HUES48 (cell line): ENCODE measurements around the gene KCTD6.

Source experiments
- H3K27ac ChIP-seq: one replicate; pipeline ENCODE4 v1.7.0; 2013; ENCODE audit warnings: low read depth, low read length, inconsistent platforms
- H3K27me3 ChIP-seq: 2 replicates; pipeline ENCODE4 v1.6.1; 2013; ENCODE audit warnings: mild to moderate bottlenecking, low read length; ENCODE audit not compliant: control insufficient read depth, insufficient read depth
- H3K36me3 ChIP-seq: 2 replicates; pipeline ENCODE4 v1.6.1; 2013; ENCODE audit warnings: low read length; ENCODE audit not compliant: control insufficient read depth, insufficient read depth
- H3K4me1 ChIP-seq: 2 replicates; pipeline ENCODE4 v1.6.1; 2013; ENCODE audit warnings: mild to moderate bottlenecking, low read length; ENCODE audit not compliant: control insufficient read depth, insufficient read depth
- H3K4me3 ChIP-seq: 2 replicates; pipeline ENCODE4 v1.5.1; 2013; ENCODE audit warnings: mild to moderate bottlenecking, low read depth, low read length
- H3K9ac ChIP-seq: 2 replicates; pipeline ENCODE4 v1.6.1; 2013; ENCODE audit warnings: mild to moderate bottlenecking, low read depth, low read length, moderate library complexity
- H3K9me3 ChIP-seq: 2 replicates; pipeline ENCODE4 v1.6.1; 2013; ENCODE audit warnings: low read length; ENCODE audit not compliant: control insufficient read depth, insufficient read depth

The KCTD6 gene

DNA sequence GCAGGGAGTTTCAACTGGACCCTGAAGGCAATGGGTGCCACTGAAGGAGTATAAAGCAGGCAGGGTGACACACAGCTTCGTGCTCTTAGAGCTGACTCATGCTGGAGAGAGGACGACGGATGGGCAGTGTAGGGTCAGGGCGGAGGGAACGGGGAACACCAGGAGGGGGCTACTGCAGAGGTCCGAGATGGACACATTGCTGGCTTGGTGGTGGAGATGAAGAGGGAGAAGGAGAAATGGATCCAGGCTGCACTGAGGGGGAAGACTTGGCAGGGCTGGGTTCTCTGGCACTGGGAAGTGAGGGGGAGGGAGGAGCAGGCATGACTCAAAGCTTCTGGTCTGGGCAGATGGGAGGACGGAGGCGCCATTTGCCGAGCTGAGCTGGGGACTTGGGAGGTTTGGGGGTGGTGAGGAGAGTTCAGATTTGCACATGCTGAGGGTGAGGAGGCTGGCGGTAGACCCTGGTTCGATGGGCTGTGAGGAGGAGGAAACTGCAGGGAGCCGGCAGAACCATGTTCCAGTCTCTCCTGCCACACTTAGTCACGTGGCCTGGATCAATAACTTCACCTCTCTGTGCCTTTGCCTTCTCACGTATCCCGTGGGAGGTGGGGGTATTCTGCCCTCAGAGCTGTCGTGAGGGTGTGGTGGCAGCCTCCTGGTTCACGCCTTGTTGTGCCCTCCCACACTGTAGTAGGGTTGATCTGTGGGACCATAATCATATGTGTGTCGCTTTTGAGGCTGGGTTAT, 4.6 kb upstream of the KCTD6 start:
- peaks cover 4% of the 10 kb centered on the region; the same call in 1 of the 2 replicates for H3K4me1 ChIP-seq
- no peak overlapping the region for H3K27ac ChIP-seq
- H3K36me3 ChIP-seq, result no peaks in the 10 kb centered on the region
- H3K27me3 ChIP-seq, result no peaks in the 10 kb centered on the region
- H3K4me3 ChIP-seq, result no peak overlapping the region
- no peak overlapping the region for H3K9ac ChIP-seq
- no peaks in the 10 kb centered on the region for H3K9me3 ChIP-seq

DNA sequence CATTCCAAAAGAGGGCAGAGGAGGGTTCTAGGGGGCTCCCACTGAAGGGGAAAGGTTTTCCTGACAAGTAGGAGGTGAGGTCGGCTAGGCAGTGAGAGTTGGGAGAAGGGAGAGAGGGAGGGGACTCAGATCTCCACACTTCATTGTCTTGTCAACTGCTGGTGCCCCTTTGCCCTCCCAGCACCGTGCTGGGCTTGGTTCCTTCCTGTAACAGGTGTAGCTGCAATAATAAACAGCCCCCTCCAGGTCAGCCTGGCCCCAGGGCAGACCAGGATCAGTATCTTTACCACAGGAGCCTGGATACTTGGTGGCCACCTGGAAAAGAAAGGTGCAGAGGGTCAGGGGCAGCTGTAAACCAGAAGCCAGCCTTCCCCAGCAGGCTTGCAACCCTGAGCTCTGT, 2.9 kb upstream of the KCTD6 start:
- H3K9me3 ChIP-seq, result no peaks in the 10 kb centered on the region
- no peak overlapping the region for H3K4me3 ChIP-seq
- H3K27ac ChIP-seq, result no peak overlapping the region
- H3K9ac ChIP-seq, result no peak overlapping the region
- H3K27me3 ChIP-seq, result no peaks in the 10 kb centered on the region
- peaks cover 16% of the 10 kb centered on the region for H3K4me1 ChIP-seq
- H3K36me3 ChIP-seq, result no peaks in the 10 kb centered on the region

- no peaks in the 10 kb centered on the region for H3K27me3 ChIP-seq
- H3K4me1 ChIP-seq, result peaks cover 36% of the 10 kb centered on the region
- no peak overlapping the region for H3K27ac ChIP-seq
- H3K9ac ChIP-seq, result no peak overlapping the region; the same call in 1 of the 2 replicates
- no peaks in the 10 kb centered on the region for H3K9me3 ChIP-seq
- H3K36me3 ChIP-seq, result no peaks in the 10 kb centered on the region
- H3K4me3 ChIP-seq, result peak overlapping the region; percentile 60
These were observed 915 bp upstream of the KCTD6 start for GRCh38 chr3:58490860-58491501.

GRCh38 chr3:58492494-58492905, 604 bp downstream of the KCTD6 start:
- peak overlapping the region; percentile 69 for H3K27ac ChIP-seq
- no peaks in the 10 kb centered on the region for H3K27me3 ChIP-seq
- H3K9me3 ChIP-seq, result no peaks in the 10 kb centered on the region
- peaks cover 51% of the 10 kb centered on the region for H3K4me1 ChIP-seq
- no peaks in the 10 kb centered on the region for H3K36me3 ChIP-seq
- peak overlapping the region; percentile 85 for H3K4me3 ChIP-seq
- H3K9ac ChIP-seq, result no peak overlapping the region; the same call in 1 of the 2 replicates

GRCh38 chr3:58494107-58494506, 2.2 kb downstream of the KCTD6 start:
- H3K4me3 ChIP-seq, result peak overlapping the region; percentile 85
- H3K4me1 ChIP-seq, result peaks cover 54% of the 10 kb centered on the region
- no peak overlapping the region for H3K27ac ChIP-seq
- H3K9ac ChIP-seq, result no peak overlapping the region
- H3K9me3 ChIP-seq, result no peaks in the 10 kb centered on the region
- no peaks in the 10 kb centered on the region for H3K36me3 ChIP-seq
- no peaks in the 10 kb centered on the region for H3K27me3 ChIP-seq

DNA sequence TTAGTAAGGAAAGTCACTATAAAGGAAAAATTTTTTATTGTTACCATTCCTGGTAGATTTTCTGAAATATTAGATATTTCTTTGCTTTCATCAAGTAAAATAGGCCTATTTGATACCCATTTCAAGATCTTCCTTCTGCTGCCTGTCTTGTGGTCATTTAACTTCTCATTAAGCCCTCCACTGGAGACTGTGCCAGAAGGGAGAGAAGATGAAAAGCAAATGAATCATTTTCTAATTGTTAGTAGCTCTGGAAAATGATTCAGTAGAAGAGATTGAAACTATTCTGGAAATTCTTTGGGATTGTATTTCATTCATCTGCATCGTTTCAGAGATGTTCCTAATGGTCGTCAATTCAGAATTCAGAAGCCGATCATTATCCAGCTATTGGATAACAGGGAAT, 3.2 kb downstream of the KCTD6 start:
- Histone ChIP-seq H3K27me3 (no peaks in the 10 kb centered on the region), H3K9ac (no peak overlapping the region), H3K36me3 (no peaks in the 10 kb centered on the region; the same call in none of the 2 replicates), H3K9me3 (no peaks in the 10 kb centered on the region), H3K27ac (peak overlapping the region; percentile 31), H3K4me1 (peaks cover 54% of the 10 kb centered on the region), H3K4me3 (no peak overlapping the region)

DNA sequence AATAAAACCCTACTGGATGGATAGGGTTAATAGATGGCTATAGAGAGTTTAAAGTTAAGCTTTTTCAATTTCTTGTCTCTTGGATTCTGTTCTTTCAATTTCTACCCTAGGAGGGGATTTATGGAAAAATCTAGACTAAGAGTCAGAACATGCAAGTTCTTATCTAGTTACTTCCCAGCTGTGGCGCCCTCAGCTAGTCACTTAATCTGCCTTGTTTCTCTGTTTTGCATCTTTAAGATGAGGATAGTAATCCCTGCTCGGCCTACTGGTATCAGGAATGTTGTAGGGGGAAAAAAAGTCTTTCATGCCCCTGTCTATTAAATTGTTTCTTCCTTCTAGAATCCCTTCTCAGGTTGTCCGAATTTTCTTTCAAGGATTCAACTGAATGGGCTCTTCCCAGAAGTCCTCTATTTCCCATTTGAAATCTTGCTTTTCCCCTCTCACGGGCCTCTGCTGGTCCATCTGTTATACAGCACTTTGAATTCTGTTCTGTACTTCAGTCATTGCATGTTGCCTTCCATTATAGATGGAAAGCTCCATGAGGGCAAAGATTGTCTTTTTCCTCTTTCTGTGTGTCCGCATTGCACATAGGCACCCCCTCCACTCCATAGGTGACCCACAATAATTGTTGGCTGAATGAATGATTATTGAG, 4.4 kb downstream of the KCTD6 start:
- peaks cover 51% of the 10 kb centered on the region for H3K4me1 ChIP-seq
- H3K9ac ChIP-seq, result no peak overlapping the region
- no peaks in the 10 kb centered on the region for H3K27me3 ChIP-seq
- H3K9me3 ChIP-seq, result no peaks in the 10 kb centered on the region
- H3K36me3 ChIP-seq, result peaks cover 6% of the 10 kb centered on the region
- peak overlapping the region; percentile 91 for H3K27ac ChIP-seq
- peak overlapping the region; percentile 43 for H3K4me3 ChIP-seq

- H3K36me3 ChIP-seq, result peaks cover 13% of the 10 kb centered on the region
- peaks cover 50% of the 10 kb centered on the region for H3K4me1 ChIP-seq
- no peak overlapping the region for H3K9ac ChIP-seq
- H3K9me3 ChIP-seq, result no peaks in the 10 kb centered on the region
- no peaks in the 10 kb centered on the region for H3K27me3 ChIP-seq
- peak overlapping the region; percentile 43 for H3K4me3 ChIP-seq
- peak overlapping the region; percentile 91 for H3K27ac ChIP-seq
These were observed 5.2 kb downstream of the KCTD6 start for GRCh38 chr3:58497097-58497496.

- Histone ChIP-seq H3K4me3 (no peak overlapping the region), H3K9ac (no peak overlapping the region), H3K27me3 (no peaks in the 10 kb centered on the region), H3K4me1 (no peaks in the 10 kb centered on the region), H3K9me3 (no peaks in the 10 kb centered on the region), H3K36me3 (peaks cover 13% of the 10 kb centered on the region), H3K27ac (no peak overlapping the region)
These were observed 11.0 kb downstream of the KCTD6 start for GRCh38 chr3:58502872-58503271.

- H3K27ac ChIP-seq, result no peak overlapping the region
These were observed 15.6 kb downstream of the KCTD6 start for GRCh38 chr3:58507356-58508078.

More at GRCh38 chr3:58507356-58508078, 15.6 kb downstream of the KCTD6 start:
- no peak overlapping the region for H3K9ac ChIP-seq
- no peaks in the 10 kb centered on the region for H3K9me3 ChIP-seq
- H3K4me1 ChIP-seq, result no peaks in the 10 kb centered on the region
- no peaks in the 10 kb centered on the region; the same call in 1 of the 2 replicates for H3K36me3 ChIP-seq
- H3K27me3 ChIP-seq, result no peaks in the 10 kb centered on the region
- H3K4me3 ChIP-seq, result no peak overlapping the region
